ENCODE results near the gene KLHL6.

KLHL6 gene

DNA sequence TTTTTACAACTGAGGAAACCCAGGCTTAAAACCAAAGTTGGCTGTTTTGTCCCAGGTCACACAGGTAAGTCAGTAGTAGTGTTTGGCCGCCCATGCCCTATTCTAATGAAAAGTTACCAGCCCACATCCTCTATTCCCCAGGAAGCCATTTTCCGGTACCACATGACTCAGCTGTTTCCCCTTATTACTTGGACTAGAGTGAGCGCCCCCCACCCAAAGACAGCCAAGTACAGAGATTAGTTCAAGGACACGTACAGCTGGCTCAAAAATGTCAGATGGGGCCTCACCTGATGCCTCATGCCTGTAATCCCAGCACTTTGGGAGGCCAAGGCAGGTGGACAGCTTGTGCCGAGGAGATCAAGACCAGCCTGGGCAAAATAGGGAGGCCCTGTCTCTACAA lies 8.5 kb upstream of the KLHL6 start:
- no peak for DNase-seq

DNA sequence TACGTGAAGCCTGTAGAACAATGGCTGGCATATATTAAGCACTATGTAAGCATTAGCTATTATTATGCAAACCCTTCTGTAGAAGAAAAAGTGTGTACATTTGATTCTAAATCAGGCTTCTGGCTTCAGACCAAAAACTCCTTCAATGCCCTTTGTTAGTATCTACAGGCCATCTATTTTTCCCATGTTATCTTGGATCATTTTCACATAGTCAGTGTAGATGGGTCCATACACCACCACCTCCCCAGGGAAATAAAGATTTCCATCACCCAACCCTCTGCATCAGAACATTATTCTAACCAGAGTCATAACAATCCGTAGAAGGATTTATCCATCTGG lies 8.0 kb upstream of the KLHL6 start:
- no peak for DNase-seq

DNA sequence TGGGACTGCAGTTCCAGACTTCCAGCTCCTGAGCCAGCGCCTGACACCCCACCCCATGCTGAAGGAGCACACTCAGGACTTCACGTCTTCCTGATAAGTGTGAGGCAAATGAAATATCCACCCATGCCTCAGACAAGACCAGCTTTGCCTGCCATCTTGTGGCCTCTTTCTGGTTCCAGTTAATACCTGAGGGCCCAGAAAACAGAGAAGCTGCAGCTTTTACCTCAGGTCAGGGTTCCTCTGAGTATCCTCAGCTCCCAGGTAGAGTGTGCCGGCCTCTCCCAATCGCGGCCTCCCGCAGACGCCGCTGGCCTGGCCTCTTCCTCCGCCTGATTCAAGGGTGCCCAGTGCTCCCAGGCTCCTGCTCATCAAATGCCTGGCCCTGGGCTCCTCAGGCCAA lies 5.1 kb upstream of the KLHL6 start:
- DNase-seq = no peak

DNA sequence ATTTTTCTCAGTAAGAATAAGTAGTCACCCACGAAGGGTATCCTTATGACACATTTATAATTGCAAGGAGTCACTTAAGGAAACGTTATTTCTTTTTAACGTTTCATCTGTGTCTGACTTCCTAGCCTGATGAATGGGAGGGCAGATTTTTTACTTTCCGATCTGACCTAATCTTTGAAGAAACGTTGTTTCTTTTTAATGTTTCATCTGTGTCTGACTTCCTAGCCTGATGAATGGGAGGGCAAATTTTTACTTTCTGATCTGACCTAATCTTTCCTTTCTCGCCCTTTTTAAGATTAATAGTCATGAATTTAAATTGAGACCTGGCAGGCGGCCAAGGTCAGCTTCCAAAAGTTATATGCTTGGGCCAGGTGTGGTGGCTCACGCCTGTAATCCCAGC lies 3.0 kb upstream of the KLHL6 start:
- no peak for DNase-seq

DNA sequence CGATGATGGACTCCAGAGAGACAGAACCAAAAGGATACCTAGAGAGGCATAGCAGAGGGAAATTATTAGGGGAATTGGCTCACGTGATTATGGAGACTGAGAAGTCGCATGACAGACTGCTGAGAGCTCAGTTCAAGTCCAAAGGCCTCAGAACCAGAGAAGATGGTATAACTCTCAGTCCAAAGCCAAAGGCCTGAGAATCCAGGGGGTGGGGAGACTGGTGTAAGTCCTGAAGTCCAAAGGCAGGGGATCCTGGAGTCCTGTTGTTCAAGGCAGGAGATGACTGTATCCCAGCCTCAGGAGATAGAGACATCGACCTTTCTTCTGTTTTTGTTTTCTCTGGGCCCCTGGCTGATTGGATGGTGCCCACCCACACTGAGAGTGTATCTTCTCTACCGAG lies 1.2 kb upstream of the KLHL6 start:
- no peak for DNase-seq

DNA sequence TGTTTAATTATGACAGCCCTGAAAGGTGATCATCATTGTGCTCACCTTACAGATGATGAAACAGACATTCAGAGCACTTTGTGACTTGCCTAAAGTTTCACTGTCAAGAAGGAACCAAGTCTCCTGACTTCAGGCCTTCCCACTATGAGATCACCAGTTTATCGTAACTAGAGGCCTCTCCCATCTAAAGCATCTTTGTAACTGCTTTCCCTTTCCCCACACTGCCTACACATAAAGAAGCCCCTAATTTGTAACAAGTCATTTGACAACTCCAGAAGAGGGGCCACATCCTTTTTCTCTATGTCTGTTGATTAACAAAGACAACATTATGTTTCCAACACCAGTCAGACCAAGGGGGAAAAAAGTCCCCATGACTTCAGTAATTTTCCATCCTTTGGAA lies 1.1 kb downstream of the KLHL6 start:
- no peak for DNase-seq

DNA sequence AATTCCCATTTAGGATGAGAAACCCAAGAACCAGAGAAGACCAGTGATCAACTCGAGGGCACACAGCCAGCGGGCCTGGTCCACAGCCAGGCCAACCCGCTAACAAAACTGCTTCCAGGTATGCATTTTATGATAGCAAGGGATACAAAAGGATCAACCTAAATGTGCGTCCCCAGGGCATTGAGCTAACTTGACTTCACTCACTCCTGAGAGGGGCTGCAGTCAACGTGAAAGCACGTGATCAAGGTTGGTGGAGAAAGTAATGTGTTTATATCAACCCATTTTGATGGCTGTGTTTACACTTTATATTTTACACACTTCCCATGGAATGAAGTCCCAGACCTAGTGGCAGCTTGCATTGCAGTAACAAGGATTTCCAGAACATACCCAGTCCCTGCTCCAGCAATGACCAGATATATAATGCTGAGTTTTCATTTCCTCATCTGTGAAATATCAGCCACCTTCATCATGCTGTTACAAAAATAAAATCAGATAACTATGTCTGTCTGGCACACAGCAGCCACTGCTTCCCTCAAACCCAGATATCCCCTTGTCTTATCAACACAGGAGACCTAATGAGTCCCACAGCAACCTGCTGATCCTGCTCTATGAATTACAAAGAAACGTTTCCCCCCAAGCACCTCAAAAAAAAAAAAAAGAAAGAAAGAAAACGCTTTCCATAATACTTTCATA lies 2.0 kb downstream of the KLHL6 start:
- no peak for DNase-seq

DNA sequence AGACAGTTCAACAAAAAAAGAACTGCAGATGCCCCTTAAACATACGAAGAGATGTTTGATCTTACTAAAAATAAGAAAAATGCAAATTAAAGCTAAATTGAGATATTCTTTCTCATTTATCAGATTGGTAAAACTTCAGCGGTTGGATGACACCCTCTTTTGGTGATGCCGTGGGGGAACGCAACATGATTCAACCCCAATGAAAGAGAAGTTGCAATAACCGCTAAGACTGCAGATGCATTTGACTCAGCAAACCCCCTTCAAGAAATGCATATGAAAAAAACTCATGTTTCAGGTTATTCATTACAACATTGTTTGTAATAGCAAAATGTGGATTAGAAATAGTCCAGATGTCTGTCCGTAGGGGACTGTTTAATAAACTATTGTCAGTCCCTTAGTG lies 3.6 kb downstream of the KLHL6 start:
- DNase-seq = no peak

DNA sequence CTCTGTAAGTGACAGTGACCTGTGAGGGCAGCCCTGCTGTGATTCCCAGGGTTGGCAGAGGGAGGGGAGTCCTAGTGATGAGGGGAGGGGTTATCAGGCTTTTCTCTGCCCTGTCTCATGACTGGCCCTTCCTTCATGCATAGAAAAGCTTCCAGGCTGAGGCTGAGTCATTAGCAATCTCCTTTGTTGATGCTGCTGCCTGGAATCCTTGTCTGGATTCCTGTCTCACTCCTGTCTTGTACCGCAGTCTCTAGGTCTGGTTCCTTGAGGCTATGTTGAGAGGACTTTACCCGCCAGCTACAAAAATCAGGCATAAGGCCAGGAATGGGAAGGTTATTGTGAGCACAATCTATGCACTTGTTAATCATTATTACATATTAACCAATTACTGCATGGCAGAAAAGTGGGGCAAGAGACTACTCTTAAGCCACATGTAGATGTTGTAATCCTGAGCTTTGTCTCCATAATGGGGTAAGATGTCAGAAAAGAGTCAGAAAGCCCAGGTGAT lies 7.2 kb downstream of the KLHL6 start:
- no peak for DNase-seq

DNA sequence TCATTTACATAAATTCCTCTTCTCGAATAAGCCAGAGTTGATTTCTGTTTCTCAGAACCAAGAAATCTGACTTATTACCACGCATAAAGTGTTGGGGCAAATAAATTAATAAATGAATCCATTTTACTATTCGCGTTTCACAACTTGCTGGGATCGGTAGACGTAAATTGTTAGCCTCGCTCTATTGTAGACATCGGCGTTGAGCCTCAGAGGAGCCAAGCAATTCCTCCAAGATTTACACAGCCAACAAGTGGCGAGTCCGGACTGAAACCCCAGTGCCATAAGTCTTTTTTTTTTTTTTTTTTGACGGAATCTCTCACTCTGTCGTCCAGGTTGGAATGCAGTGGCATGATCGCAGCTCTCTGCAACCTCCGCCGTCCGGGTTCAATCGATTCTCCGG lies 8.9 kb downstream of the KLHL6 start:
- DNase-seq = no peak

DNA sequence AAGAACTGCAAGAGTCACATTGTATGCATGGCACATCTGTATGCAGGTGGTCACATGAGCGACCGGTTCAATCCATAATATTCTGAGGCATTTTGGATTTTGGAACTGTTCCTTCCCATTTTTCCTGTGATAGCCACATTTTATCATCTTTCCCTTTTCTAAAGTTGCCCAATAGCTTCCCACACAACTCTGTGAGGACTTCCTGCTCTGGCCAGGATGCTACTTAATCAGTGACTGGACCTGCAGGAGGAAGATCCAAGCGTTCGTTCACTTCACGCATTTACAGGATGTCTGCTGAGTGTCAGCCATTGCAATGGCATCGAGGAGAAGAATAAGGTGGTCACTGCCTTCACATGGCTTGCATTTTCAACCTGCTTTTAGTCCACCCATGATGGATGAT lies 9.8 kb downstream of the KLHL6 start:
- DNase-seq = no peak

DNA sequence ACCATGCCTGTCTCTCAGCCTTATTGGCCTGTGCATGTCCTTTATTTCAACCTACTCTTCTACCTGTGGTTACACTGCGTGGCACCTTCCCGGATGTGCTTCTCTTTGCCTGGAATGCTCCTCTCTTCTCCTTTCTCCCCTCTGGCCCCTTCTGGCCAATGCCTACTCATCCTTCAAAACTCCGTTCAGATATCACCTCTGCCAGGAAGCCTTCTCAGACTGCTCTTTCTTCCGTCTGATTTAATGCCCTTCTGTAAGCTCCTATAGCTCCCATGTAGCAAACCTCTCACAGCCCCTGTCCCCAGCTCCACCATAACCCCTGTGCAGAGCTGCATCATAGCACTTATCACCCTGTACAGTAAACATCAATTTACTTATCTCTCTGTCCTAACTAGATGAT lies 13.2 kb downstream of the KLHL6 start:
- DNase-seq = no peak

DNA sequence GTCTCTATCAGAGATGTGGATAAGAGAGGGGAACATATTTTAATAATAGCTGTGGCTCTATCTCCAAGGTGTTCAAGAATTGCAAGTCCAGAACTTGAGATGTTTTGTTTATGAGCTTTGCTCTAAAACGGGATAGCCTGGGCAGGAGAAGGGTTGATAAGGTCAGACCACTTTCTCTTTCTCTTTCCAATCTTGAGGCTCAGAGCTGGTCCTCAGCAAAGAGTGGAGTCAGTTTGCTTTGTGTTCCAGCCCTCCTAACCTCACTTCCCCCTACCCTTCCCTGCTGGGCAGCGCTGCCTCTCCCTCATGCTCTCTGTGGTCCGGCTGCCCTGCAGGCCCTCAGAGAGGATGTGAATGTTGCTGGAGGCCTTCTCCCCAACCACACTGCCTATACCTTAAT lies 13.8 kb downstream of the KLHL6 start:
- DNase-seq = no peak

DNA sequence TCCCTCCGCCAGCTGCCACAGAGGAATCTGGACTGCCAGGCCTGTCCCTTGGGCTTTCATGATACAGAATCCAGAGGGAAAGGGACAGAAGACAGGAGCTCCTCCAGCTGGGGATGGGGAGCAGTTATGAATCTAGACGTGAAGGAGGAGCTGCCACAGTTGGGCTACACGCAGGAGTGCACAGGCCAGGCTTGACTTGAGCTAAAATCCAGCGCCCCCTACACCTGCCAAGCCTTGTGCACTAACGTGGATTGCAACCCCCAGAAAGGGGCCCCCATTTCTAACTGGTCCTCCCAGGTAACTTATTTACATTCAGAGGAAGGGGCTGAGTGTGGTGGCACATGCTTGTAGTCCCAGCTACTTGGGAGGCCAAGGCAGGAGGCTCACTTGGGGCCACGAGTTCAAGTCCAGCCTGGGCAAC lies 14.3 kb downstream of the KLHL6 start:
- DNase-seq = no peak

DNA sequence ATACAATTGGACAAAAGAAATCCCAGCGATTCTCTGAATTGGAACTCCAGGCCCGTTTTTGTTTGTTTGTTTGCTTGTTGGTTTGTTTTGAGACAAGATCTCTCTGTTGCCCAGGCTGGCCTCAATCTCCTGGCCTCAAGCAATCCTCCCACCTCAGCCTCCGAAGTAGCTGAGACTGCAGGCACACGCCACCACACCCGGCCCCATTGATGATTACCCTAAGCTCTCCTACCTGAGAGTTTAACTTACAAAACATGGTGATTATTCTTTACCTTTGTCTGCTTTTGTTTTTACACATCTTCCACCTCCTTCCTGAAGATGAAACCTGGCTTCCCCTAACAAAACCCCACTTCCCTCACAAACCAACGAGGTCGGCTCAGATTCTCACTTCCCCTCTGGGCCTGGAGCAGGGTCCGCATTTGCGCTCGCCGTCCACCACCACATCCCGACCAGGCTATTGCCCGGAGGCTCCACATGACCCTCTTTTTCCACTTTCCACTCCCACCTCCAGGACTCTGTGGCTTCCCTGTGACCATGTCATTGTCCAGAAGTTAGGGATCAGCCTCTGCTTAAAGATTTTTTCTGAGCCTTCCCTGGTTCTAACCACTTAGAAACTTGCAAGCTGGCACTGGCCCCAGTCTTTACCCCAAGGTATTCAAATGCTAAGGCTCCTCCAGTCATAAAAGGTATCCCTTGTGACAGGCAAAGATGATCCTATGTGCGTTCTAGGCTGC lies 14.8 kb downstream of the KLHL6 start:
- no peak for DNase-seq

DNA sequence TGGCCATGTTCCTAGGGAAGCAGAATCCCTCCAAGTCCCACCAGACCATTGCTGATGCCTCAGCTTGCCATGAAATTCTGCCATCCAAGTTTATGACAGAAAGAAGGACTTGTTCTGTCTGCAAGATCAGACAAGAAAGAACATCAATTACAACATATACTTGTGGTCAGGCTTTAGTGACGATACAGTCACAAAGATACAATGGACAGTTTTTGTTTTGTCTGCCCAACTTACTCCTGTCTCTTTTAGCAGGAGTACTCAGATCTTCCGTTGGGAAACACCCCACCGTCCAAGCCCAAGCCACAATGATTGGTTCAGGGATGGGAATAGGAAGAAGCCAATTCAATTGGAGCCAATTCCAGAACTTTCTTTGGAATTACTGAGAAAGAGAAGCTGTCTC lies 15.7 kb downstream of the KLHL6 start:
- no peak for DNase-seq

DNA sequence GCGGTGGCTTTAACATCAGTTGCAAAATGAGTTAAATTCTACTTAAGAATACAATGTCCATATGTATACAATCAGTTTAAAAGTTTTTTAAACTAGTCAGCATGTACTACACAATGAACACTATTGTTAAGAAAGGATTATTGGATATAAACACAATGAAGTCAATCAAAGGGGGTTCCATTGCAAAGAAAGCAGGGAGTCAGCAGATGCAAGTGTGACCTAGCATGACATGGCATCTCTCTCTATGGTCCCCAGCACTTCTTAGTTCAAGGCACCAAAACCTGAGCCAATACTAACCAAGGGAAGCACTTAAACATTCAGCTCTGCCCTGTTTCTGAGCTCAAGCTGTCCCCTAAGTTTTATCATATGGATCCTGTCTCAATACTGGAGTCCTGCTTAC lies 17.0 kb downstream of the KLHL6 start:
- DNase-seq = no peak

DNA sequence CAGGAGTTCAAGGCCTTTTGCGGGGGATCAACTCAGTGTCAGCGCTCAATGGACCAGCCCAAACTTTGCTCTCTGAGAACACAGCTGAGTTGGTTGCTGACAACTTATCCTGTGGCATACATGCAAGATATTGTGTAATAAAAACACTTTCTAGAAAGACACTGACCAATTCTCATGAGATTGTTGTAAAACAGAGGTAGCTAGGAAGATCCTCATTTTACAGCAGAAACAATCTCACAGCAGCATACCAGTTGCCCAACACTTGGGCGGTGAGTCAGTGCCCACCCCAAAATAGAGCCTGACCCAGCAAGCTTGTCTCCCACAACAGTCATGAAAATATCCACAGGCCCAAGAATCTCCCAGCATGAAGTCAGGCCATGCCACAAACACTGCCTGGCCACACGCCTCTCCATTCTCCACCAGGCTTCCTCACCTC lies 18.2 kb downstream of the KLHL6 start:
- DNase-seq = no peak

DNA sequence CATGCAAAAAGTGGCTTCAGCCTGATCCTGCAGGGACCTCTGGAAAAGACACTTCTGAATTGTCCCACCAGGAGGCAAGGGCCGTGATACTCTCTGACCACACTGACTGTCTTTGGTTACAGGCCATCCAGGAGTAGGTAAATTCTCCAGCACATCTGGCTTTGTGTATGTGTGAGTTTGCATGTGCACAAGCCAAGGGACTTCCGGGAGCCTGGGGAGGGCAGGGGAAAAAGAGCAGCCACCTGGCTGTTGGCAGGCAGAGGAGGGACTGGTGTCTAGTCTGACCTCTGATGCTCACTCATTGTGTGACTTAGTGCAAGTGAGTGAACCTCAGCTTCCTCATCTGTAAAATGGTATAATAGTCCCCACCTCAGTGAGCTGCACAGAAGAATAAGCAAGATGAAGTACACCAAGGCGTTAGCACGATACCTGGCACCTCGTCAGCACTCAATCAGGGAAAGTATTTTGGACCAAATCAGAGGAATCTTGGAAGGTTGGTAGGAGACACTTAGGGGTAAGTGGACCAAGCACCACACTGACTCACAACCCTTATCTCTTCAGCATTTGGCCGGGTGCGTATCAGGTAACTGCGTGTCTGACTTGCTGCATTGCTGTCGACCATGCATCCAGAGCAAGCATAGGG lies 19.1 kb downstream of the KLHL6 start:
- DNase-seq = no peak

DNA sequence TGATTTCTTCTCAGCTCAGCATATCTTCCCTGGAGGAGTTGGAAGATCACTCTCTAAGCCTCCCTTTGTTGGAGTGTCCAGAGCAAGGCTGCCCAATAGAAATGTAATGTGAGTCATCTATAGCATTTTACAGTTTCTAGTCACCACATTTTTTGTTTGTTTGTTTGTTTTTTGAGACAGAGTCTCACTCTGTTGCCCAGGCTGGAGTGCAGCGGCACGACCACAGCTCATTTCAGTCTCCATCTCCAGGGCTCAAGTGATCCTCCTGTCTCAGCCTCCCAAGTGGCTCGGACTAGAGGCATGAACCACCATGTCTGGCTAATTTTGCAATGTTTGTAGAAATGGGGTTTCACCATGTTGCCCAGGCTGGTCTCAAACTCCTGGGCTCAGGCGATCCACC lies 21.3 kb downstream of the KLHL6 start:
- DNase-seq = no peak

DNA sequence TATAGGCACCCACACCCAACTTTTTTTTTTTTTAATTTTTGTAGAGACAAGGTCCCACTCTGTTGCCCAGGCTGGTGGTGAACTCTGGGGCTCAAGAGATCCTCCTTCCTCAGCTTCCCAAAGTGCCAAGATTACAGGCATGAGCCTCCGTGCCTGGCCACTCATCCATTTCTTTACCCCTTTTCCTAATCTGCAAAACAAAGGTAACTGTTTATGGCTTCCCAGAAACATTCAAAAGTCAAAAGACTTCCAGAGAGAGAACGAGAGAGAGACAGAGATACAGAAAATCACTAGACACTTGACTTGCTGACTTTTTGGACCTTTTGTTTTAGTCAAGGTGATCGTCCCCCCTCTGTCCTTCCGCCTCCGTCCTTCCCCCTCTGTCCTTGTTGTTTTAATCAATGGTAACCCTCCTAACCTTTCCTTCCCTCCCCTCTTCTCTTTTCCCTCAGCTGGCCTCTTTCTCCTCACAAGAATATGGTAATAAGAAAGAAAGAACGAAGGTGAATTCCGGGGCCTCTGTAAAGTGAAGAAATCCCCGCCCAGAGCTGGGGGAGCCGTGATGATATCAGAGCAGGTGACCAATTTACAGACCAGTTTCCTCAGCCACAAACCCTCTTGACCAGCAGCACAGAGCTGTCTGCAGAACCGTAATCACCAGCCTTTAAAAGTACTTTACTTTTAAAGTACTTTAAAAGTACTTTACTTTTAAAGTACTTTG lies 21.9 kb downstream of the KLHL6 start:
- no peak for DNase-seq

DNA sequence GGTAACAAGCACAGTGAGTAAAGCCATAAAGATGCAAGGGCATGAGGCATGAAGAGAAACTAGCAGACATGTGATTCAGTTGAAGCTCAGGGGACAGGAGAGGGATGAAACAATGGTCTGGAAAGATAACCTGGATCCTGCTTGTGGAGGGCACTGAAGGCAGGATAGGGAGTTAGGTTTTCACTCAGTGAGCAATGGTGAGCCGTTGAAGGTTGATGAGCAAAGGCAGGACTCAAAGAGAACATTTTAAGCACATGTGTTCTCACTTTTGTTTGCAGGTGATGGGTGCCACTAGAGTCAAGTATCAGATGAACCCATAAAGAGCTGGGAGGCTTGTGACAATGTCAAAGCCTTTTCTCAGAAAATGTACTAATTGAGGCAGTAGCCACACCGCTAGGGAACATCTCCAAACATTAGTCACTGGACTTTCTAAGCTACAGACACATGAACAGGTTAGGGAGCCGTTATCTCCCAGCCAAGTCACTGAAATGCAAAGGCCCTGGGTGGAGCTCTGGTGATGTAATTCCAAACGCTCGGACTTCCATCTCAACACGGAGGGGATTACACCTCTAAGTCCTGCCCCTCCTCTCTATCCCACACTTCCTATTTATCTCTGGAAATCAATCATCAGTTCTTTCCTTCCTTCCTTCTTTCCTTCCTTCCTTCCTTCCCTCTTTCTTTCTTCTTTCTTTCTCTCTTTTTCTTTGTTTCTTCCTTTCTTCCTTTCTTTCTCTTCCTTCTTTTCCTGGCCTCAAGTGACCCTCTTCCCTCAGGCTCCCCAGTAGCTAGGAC lies 22.7 kb downstream of the KLHL6 start:
- no peak for DNase-seq

DNA sequence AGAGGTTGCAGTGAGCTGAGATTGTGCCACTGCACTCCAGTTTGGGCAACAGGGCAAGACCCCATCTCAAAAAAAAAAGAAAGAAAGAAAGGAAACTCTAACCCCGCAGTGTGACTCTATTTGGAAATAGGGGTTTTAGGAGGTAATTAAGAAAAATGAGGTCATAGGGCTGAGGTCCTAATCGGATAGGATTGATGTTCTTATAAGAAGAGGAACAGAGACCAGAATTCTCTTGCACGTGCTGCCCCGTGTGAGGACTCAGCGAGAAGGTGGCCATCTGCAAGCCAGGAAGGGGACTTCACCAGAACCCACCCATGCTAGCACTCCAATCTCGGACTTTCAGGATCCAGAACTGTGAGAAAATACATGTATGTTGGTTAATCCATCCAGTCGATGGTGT lies 25.8 kb downstream of the KLHL6 start:
- no peak for DNase-seq

Data from right forelimb (tissue), 1 donor.